Lower leg skin (tissue), 3 donors: ENCODE results near the gene MAN1C1.

Experiments
- CTCF ChIP-seq, 3 donors: fragments of 450-650 bp; IDR thresholded peaks; one replicate each; pipeline ENCODE4 v1.5.1; 2016; ENCODE audit warnings: antibody characterized with exemption in 3 of 3, mild to moderate bottlenecking in 3 of 3, moderate library complexity in 2 of 3
- POLR2A ChIP-seq, 2 donors: fragments of 450-650 bp; IDR thresholded peaks; one replicate each; pipeline ENCODE4 v1.6.1; 2016 to 2017; ENCODE audit warnings: antibody characterized with exemption in 2 of 2, mild to moderate bottlenecking in 1 of 2, moderate library complexity in 1 of 2

- TF ChIP-seq CTCF (IDR thresholded peaks at IDR 0.05) (no peak), POLR2A (IDR thresholded peaks at IDR 0.05) (no peak)
These were observed 1.2 kb downstream of the MAN1C1 start for GRCh38 chr1:25617625-25618432.
